ENCODE data around the gene PACC1. TPM values are rescaled to one million over a fixed set of nuclear protein-coding genes. Genes with fewer than 3 reads are reported as not detected.

Gene PACC1
- total and polyA plus RNA-seq, 10 donors = 6.5 to 12.8 (median 8.5) TPM

DNA sequence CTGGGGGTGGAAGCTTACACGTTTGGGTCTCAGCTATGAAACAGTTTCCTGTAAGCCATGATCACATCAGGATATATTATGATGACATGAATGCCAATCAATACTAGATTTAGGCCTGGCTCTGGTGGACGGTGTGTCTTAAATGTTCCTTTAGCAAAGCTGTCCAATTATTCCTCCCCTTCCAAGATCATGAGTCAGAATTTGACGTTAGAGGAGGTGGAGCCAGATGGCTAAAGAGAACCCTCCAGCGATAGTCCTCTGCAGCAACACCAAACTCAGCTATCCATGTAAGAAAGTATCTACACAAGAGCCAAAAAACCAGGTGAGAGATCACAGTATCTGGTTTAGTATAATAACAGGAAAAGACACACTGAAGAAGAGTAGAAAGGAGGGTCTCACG, 47.8 kb downstream of the PACC1 start:
- Histone ChIP-seq H3K36me3 (peaks cover 0 to 94% (median 39%) of the 10 kb centered on the region in 6 donors), H3K4me3 (no peak overlapping the region), H3K9me3 (peaks cover 0 to 9% (median 2%) of the 10 kb centered on the region in 8 donors), H3K4me1 (no peaks in the 10 kb centered on the region), H3K27me3 (replicated peaks in 1 of 7) (no peaks in the 10 kb centered on the region), H3K27ac (no peak overlapping the region)
- WGBS, 5 donors = 82 to 85% (median 84%) methylated on average over 5 of the region's 5 CpGs
- no peak for TF ChIP-seq POLR2AphosphoS5 (IDR thresholded peaks at IDR 0.05)
- DNase-seq = no peak
- intact Hi-C loops (cut with DNase I; ENCODE audit: low total_unique reads) = loop anchor here (5.0 kb wide), 1 partner anchor 305 kb away; no protein-coding TSS in a partner anchor

DNA sequence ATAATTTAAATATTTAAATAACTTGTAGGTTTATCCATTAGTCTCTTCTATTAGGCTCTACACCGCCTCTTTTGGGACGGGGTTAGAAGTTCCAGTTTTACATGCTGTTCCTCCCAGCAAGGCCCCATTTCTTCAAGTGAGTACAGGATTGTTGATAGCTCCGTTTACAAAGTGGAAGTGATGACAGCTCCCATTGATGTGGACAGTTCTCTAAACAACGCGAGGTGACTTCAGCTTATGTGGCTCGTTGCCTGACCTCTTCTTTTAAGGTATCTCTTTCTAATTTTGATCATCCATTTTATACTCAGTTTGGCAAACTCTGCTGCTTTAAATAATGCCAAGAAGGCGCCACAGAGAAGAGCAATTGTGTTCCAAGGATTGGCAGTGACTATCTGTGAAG, 49.7 kb downstream of the PACC1 start:
- no peaks in the 10 kb centered on the region for H3K27me3 ChIP-seq (replicated peaks in 1 of 7)
- intact Hi-C loops (cut with DNase I; ENCODE audit: low total_unique reads) = loop anchor here (5.0 kb wide), 1 partner anchor 303 kb away; no protein-coding TSS in a partner anchor

DNA sequence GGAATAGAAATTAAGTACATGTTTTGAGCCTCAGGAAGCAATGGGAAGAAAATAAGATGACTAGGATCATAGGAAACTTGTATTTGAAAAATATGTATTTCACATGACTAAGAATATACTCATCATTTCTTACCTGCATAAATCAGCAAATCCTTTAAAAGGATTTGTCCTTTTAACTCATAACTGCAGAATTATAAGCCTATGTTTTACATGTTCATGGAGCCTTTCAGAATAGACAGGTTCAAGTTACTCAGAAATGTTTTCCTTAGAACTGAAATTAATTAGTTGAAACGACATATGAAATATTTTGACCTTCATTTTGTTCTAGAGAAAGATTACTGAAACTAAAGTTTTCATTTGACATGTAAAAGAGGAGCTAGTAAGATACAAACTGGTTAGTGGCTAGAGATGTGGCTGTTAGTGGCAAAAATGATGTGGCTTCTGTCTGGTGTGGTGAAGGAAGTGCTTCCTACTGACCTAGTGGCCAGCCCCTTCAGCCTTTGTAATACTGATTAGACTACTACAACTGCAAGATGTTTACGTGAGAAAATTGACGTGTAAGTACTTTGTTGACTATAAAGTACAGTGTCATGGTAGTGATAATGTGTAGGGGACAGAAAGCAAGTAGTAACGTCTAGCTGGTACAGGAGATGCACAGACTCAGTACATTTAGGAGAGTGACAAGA, 54.7 kb downstream of the PACC1 start:
- no peaks in the 10 kb centered on the region for H3K4me1 ChIP-seq
- H3K27me3 ChIP-seq (replicated peaks in 1 of 7) = no peaks in the 10 kb centered on the region
- H3K9me3 ChIP-seq = no peaks in the 10 kb centered on the region
- DNase-seq = no peak
- no peak overlapping the region for H3K4me3 ChIP-seq
- intact Hi-C loops (cut with DNase I; ENCODE audit: low total_unique reads) = loop anchor here (10.0 kb wide), 1 partner anchor 65 kb away; no protein-coding TSS in a partner anchor
- peak overlapping the region in 1 of 8 donors; percentile 22 for H3K27ac ChIP-seq
- 71 to 82% (median 77%) methylated on average over 4 of the region's 4 CpGs for WGBS, 5 donors
- TF ChIP-seq, protein P1, sequence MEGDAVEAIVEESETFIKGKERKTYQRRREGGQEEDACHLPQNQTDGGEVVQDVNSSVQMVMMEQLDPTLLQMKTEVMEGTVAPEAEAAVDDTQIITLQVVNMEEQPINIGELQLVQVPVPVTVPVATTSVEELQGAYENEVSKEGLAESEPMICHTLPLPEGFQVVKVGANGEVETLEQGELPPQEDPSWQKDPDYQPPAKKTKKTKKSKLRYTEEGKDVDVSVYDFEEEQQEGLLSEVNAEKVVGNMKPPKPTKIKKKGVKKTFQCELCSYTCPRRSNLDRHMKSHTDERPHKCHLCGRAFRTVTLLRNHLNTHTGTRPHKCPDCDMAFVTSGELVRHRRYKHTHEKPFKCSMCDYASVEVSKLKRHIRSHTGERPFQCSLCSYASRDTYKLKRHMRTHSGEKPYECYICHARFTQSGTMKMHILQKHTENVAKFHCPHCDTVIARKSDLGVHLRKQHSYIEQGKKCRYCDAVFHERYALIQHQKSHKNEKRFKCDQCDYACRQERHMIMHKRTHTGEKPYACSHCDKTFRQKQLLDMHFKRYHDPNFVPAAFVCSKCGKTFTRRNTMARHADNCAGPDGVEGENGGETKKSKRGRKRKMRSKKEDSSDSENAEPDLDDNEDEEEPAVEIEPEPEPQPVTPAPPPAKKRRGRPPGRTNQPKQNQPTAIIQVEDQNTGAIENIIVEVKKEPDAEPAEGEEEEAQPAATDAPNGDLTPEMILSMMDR (IDR thresholded peaks at IDR 0.05 in 8 of 11, conservative IDR thresholded peaks at IDR 0.05 in 3 of 11) = no peak
- TF ChIP-seq POLR2A (IDR thresholded peaks at IDR 0.05) (no peak), POLR2AphosphoS5 (IDR thresholded peaks at IDR 0.05) (no peak)
- H3K36me3 ChIP-seq = peaks cover 2 to 100% (median 76%) of the 10 kb centered on the region in 6 donors

More for the DNA sequence above, 49.7 kb downstream of the PACC1 start:
- TF ChIP-seq POLR2A (IDR thresholded peaks at IDR 0.05) = no peak
- TF ChIP-seq, protein P1 (IDR thresholded peaks at IDR 0.05 in 8 of 11, conservative IDR thresholded peaks at IDR 0.05 in 3 of 11) = no peak
- TF ChIP-seq POLR2AphosphoS5 (IDR thresholded peaks at IDR 0.05) = no peak
- 79 to 90% (median 85%) methylated on average over 7 of the region's 7 CpGs for WGBS, 5 donors
- H3K36me3 ChIP-seq = peaks cover 0 to 98% (median 56%) of the 10 kb centered on the region in 6 donors
- peaks cover 0 to 9% (median 2%) of the 10 kb centered on the region in 8 donors for H3K9me3 ChIP-seq
- no peak overlapping the region for H3K4me3 ChIP-seq
- DNase-seq = no peak
- no peak overlapping the region for H3K27ac ChIP-seq
- no peaks in the 10 kb centered on the region for H3K4me1 ChIP-seq

DNA sequence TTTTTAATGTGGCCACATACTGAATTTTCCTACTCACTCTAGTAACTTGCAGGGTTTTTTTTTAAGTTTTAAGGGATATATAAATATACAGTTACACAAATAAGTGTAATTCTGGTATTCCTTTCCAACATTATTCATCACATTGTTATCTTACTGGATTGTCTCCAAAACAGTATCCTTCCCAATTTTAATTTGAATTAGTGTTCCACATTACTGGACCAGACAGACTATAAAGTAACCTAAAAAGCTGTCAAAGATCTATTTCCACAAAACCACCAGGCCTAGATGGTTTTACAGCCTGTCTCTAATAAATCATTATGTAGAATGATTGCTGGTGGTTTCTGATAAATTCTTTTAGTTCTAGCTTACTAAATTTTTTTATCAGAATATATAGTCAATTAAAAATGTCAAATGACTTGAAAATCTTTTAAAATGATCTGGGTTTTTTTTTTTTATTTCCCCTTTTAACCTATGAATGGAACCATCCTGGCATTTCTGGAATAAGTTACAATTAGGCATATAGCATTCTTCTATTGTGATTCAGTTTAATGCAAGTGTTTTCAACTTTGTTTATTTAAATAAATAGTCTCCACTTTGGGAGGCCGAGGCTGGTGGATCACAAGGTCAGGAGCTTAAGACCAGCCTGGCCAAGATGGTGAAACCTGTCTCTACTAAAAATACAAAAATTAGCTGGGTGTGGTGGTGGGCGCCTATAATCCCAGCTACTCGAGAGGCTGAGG, 59.3 kb downstream of the PACC1 start:
- Histone ChIP-seq H3K27me3 (replicated peaks in 1 of 7) (no peaks in the 10 kb centered on the region), H3K4me3 (no peak overlapping the region), H3K36me3 (peaks cover 2 to 100% (median 66%) of the 10 kb centered on the region in 6 donors), H3K27ac (no peak overlapping the region), H3K9me3 (no peaks in the 10 kb centered on the region), H3K4me1 (no peaks in the 10 kb centered on the region)
- DNase-seq = no peak
- 92 to 98% (median 96%) methylated on average over 3 of the region's 3 CpGs for WGBS, 5 donors
- TF ChIP-seq POLR2A (IDR thresholded peaks at IDR 0.05) (no peak), POLR2AphosphoS5 (IDR thresholded peaks at IDR 0.05) (no peak)
- TF ChIP-seq, protein P1 (IDR thresholded peaks at IDR 0.05 in 8 of 11, conservative IDR thresholded peaks at IDR 0.05 in 3 of 11) = no peak
- intact Hi-C loops (cut with DNase I; ENCODE audit: low total_unique reads) = loop anchor here (10.0 kb wide), 1 partner anchor 61 kb away; no protein-coding TSS in a partner anchor
